Measurements from ENCODE around the gene RELN.

Gene RELN

DNA sequence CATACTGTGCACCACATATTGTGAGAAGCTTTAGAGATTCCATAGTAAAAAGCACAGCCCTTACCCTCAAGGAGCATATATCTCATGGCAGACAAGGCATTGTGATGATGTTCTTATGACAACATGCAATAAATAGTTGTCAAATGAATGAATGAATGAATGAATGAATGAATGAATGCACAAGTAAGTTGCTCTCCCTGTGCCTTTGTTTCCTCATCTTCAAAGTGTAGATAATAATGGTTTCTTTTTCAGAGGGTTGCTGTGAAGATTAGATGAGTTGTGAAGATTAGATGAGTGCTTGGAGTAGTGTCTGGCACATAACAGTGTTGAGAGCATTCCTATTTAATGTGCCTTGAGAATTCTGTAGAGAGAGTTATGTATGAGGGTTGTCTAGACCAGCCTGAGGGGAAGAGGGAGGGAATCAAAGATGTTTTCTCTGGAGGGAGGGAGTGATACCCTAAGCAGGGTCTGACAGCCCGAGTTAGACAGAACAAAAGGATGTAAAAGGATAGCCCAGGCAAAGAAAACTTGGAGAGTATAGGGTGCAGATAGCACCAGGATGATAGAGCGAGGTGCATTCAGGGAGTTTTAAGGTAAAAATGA lies 217.2 kb downstream of the RELN start:
- H3K4me3 ChIP-seq (ENCODE audit: low read depth, low read length), result no peak overlapping the region

DNA sequence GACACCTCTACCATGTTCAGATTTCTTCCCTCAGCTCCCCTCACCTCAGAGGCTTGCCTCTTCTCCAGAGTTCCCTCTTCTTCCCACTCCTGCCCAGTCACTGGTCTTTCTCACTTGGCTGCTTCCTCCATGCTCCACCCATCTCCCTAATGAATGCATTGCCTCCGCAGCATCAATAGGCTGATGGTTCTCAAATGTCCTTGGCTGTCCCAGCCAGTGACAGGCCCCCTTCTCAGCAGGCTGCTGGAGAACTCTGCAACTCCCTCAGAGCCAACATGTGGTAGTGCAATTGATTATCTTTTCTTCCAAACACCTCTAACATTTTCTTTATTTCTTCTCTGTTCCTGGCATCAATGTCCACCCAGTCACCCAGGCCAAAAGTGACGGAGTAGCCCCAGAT lies 218.2 kb downstream of the RELN start:
- TF ChIP-seq, protein P1, sequence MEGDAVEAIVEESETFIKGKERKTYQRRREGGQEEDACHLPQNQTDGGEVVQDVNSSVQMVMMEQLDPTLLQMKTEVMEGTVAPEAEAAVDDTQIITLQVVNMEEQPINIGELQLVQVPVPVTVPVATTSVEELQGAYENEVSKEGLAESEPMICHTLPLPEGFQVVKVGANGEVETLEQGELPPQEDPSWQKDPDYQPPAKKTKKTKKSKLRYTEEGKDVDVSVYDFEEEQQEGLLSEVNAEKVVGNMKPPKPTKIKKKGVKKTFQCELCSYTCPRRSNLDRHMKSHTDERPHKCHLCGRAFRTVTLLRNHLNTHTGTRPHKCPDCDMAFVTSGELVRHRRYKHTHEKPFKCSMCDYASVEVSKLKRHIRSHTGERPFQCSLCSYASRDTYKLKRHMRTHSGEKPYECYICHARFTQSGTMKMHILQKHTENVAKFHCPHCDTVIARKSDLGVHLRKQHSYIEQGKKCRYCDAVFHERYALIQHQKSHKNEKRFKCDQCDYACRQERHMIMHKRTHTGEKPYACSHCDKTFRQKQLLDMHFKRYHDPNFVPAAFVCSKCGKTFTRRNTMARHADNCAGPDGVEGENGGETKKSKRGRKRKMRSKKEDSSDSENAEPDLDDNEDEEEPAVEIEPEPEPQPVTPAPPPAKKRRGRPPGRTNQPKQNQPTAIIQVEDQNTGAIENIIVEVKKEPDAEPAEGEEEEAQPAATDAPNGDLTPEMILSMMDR (IDR thresholded peaks at IDR 0.05; ENCODE audit: low read depth, low read length), result no peak
- H3K4me3 ChIP-seq (ENCODE audit: low read depth, low read length), result no peak overlapping the region
- in situ Hi-C loops (cut with HindIII; ENCODE audit: low sequenced_read_pairs), result no loop called here
- no peak for DNase-seq (ENCODE audit: low read depth, low spot score)

More for the DNA sequence above, 217.2 kb downstream of the RELN start:
- in situ Hi-C loops (cut with HindIII; ENCODE audit: low sequenced_read_pairs), result no loop called here
- DNase-seq (ENCODE audit: low read depth, low spot score), result no peak
- TF ChIP-seq, protein P1 (IDR thresholded peaks at IDR 0.05; ENCODE audit: low read depth, low read length), result no peak

DNA sequence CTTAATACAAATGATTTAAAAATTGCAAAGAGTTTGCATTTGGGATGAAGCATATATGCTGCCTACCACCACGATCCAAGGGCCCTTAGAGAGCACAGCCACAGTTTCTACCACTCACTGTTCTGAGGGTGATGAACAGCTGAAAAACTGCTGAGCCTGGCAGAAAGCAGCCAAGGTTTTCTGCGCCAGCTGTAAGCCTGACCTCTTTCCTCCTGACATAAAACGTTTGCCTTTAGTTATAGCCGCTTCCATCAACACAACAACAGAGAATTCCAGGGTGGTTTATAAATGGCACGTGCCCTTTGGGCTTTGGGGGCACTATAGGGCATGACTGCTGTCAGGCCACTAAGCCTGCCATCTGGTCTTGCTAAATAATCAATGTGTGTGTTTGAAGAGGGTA lies 222.8 kb downstream of the RELN start:
- TF ChIP-seq, protein P1 (IDR thresholded peaks at IDR 0.05; ENCODE audit: low read depth, low read length), result no peak
- no peak overlapping the region for H3K4me3 ChIP-seq (ENCODE audit: low read depth, low read length)
- in situ Hi-C loops (cut with HindIII; ENCODE audit: low sequenced_read_pairs), result no loop called here
- no peak for DNase-seq (ENCODE audit: low read depth, low spot score)

DNA sequence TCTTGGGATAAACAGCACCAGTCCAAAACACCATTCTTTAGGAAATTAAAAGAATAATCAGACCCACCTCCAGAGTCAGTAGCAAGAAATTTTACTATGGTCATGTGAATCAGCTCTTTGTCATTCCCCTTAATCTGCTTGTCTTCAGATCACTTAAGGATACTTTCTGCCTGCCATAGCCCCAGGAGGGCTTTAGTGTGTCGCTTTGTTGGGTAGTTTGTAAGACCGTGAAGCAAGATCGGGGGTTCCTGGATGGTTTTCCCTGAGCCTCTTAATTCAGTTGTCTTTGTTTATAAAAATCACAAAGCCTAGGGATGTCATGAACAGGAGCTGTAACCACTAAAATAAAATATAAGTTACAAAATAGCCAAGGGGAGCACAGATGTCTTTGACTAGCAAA lies 223.6 kb downstream of the RELN start:
- TF ChIP-seq, protein P1 (IDR thresholded peaks at IDR 0.05; ENCODE audit: low read depth, low read length), result no peak
- H3K4me3 ChIP-seq (ENCODE audit: low read depth, low read length), result no peak overlapping the region
- DNase-seq (ENCODE audit: low read depth, low spot score), result no peak
- in situ Hi-C loops (cut with HindIII; ENCODE audit: low sequenced_read_pairs), result no loop called here

DNA sequence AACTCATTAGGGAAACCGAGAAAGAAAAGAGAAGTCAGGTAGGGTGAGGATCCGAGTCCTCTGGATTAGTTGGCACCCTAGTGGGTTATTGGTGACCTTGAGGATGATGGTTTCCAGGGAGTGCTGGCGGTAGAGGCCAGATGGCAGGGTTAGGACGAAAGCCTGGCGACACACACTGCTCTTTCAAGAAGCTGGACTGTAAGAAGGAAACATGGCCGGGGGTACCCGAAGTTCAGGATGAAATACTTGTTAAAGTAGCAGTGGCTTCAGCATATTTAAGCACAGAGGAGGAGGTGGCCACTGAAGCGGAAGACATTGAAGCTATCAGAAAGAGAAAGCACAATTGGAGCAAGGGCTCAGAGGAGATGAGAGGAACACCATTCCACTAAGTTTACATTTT lies 224.6 kb downstream of the RELN start:
- TF ChIP-seq, protein P1 (IDR thresholded peaks at IDR 0.05; ENCODE audit: low read depth, low read length), result no peak
- no peak overlapping the region for H3K4me3 ChIP-seq (ENCODE audit: low read depth, low read length)
- in situ Hi-C loops (cut with HindIII; ENCODE audit: low sequenced_read_pairs), result no loop called here
- DNase-seq (ENCODE audit: low read depth, low spot score), result no peak

DNA sequence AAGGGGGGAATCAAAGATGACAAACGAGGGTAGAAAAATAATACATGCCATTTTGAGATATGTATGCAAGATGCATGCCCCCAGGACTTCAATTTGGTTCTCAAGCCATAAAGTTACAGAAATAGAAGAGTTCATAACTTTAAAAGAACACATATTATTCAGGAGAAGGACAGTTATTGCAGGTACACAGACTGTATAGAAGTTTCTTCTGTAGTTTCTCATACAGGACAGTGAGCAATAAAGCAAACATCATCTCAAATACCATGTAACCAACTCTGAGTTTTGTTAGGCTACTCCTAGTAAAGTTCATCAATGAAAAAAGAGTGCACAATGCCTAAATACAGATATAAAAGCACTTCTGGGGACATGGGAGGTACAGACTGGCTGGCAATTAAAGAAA lies 226.6 kb downstream of the RELN start:
- no peak for DNase-seq (ENCODE audit: low read depth, low spot score)
- in situ Hi-C loops (cut with HindIII; ENCODE audit: low sequenced_read_pairs), result no loop called here
- TF ChIP-seq, protein P1 (IDR thresholded peaks at IDR 0.05; ENCODE audit: low read depth, low read length), result no peak
- H3K4me3 ChIP-seq (ENCODE audit: low read depth, low read length), result no peak overlapping the region

All from astrocyte of the spinal cord (primary cell).